ENCODE data around the gene MARK3.

Gene MARK3

GRCh38 chr14:103528587-103529382, 143.6 kb downstream of the MARK3 start, which contains the start of gene TRMT61A:
TSS of gene TRMT61A (plus strand) at chr14:103529196. CDS start at chr14:103529979, 783 bp downstream.
- Histone ChIP-seq H3K27me3 (ENCODE audit: control insufficient read depth in 5 of 5, insufficient read depth in 4 of 5, low read length in 5 of 5) (no peaks in the 10 kb centered on the region), H3K4me3 (ENCODE audit: low read depth in 1 of 5, low read length in 5 of 5) (peak within 1 kb of the TSS; percentile 85 to 96 (median 93)), H3K9ac (ENCODE audit: low read length in 5 of 5) (peak within 1 kb of the TSS in 4 of 5 donors; percentile 81 to 96 (median 90)), H3K9me3 (ENCODE audit: control insufficient read depth in 5 of 5, low read length in 5 of 5) (no peaks in the 10 kb centered on the region), H3K27ac (ENCODE audit: low read depth, low read length) (peak within 1 kb of the TSS; percentile 92), H3K4me1 (ENCODE audit: control insufficient read depth in 5 of 5, insufficient read depth in 5 of 5, low read length in 5 of 5) (peaks cover 8 to 58% (median 44%) of the 10 kb centered on the region in 5 donors), H3K36me3 (ENCODE audit: control insufficient read depth in 5 of 5, insufficient read depth in 5 of 5, low read length in 5 of 5) (peaks cover 0 to 18% (median 11%) of the 10 kb centered on the region in 5 donors)

- no peaks in the 10 kb centered on the region for H3K9me3 ChIP-seq (ENCODE audit: control insufficient read depth in 5 of 5, low read length in 5 of 5)
- peaks cover 8 to 55% (median 45%) of the 10 kb centered on the region in 5 donors for H3K4me1 ChIP-seq (ENCODE audit: control insufficient read depth in 5 of 5, insufficient read depth in 5 of 5, low read length in 5 of 5)
These were observed 144.5 kb downstream of the MARK3 start for GRCh38 chr14:103529383-103530365.

GRCh38 chr14:103530390-103530789, 145.2 kb downstream of the MARK3 start:
- H3K9ac ChIP-seq (ENCODE audit: low read length in 5 of 5) = no peak overlapping the region
- peaks cover 8 to 59% (median 49%) of the 10 kb centered on the region in 5 donors for H3K4me1 ChIP-seq (ENCODE audit: control insufficient read depth in 5 of 5, insufficient read depth in 5 of 5, low read length in 5 of 5)
- H3K36me3 ChIP-seq (ENCODE audit: control insufficient read depth in 5 of 5, insufficient read depth in 5 of 5, low read length in 5 of 5) = peaks cover 0 to 34% (median 21%) of the 10 kb centered on the region in 5 donors
- H3K4me3 ChIP-seq (ENCODE audit: low read depth in 1 of 5, low read length in 5 of 5) = peak overlapping the region in 1 of 5 donors; percentile 22
- H3K27me3 ChIP-seq (ENCODE audit: control insufficient read depth in 5 of 5, insufficient read depth in 4 of 5, low read length in 5 of 5) = no peaks in the 10 kb centered on the region
- H3K9me3 ChIP-seq (ENCODE audit: control insufficient read depth in 5 of 5, low read length in 5 of 5) = no peaks in the 10 kb centered on the region
- no peak overlapping the region for H3K27ac ChIP-seq (ENCODE audit: low read depth, low read length)

More at GRCh38 chr14:103529383-103530365, 144.5 kb downstream of the MARK3 start:
- Histone ChIP-seq H3K4me3 (ENCODE audit: low read depth in 1 of 5, low read length in 5 of 5) (peak overlapping the region; percentile 85 to 96 (median 93)), H3K36me3 (ENCODE audit: control insufficient read depth in 5 of 5, insufficient read depth in 5 of 5, low read length in 5 of 5) (peaks cover 0 to 27% (median 17%) of the 10 kb centered on the region in 5 donors), H3K9ac (ENCODE audit: low read length in 5 of 5) (peak overlapping the region in 4 of 5 donors; percentile 81 to 96 (median 90)), H3K27me3 (ENCODE audit: control insufficient read depth in 5 of 5, insufficient read depth in 4 of 5, low read length in 5 of 5) (no peaks in the 10 kb centered on the region), H3K27ac (ENCODE audit: low read depth, low read length) (peak overlapping the region; percentile 92)

- peaks cover 0 to 38% (median 24%) of the 10 kb centered on the region in 5 donors for H3K36me3 ChIP-seq (ENCODE audit: control insufficient read depth in 5 of 5, insufficient read depth in 5 of 5, low read length in 5 of 5)
- no peak overlapping the region for H3K27ac ChIP-seq (ENCODE audit: low read depth, low read length)
- peaks cover 8 to 59% (median 49%) of the 10 kb centered on the region in 5 donors for H3K4me1 ChIP-seq (ENCODE audit: control insufficient read depth in 5 of 5, insufficient read depth in 5 of 5, low read length in 5 of 5)
- H3K27me3 ChIP-seq (ENCODE audit: control insufficient read depth in 5 of 5, insufficient read depth in 4 of 5, low read length in 5 of 5) = no peaks in the 10 kb centered on the region
- no peaks in the 10 kb centered on the region for H3K9me3 ChIP-seq (ENCODE audit: control insufficient read depth in 5 of 5, low read length in 5 of 5)
- no peak overlapping the region for H3K4me3 ChIP-seq (ENCODE audit: low read depth in 1 of 5, low read length in 5 of 5)
- H3K9ac ChIP-seq (ENCODE audit: low read length in 5 of 5) = no peak overlapping the region
These were observed 145.6 kb downstream of the MARK3 start for GRCh38 chr14:103530831-103531230.

- Histone ChIP-seq H3K9me3 (ENCODE audit: control insufficient read depth in 5 of 5, low read length in 5 of 5) (no peaks in the 10 kb centered on the region), H3K4me3 (ENCODE audit: low read depth in 1 of 5, low read length in 5 of 5) (no peak overlapping the region), H3K27ac (ENCODE audit: low read depth, low read length) (no peak overlapping the region), H3K9ac (ENCODE audit: low read length in 5 of 5) (no peak overlapping the region), H3K36me3 (ENCODE audit: control insufficient read depth in 5 of 5, insufficient read depth in 5 of 5, low read length in 5 of 5) (peaks cover 0 to 42% (median 25%) of the 10 kb centered on the region in 5 donors), H3K27me3 (ENCODE audit: control insufficient read depth in 5 of 5, insufficient read depth in 4 of 5, low read length in 5 of 5) (no peaks in the 10 kb centered on the region), H3K4me1 (ENCODE audit: control insufficient read depth in 5 of 5, insufficient read depth in 5 of 5, low read length in 5 of 5) (peaks cover 8 to 54% (median 43%) of the 10 kb centered on the region in 5 donors)
These were observed 146.4 kb downstream of the MARK3 start for GRCh38 chr14:103531421-103532215.

- Histone ChIP-seq H3K4me3 (ENCODE audit: low read depth in 1 of 5, low read length in 5 of 5) (no peak overlapping the region), H3K27ac (ENCODE audit: low read depth, low read length) (no peak overlapping the region), H3K27me3 (ENCODE audit: control insufficient read depth in 5 of 5, insufficient read depth in 4 of 5, low read length in 5 of 5) (no peaks in the 10 kb centered on the region), H3K9ac (ENCODE audit: low read length in 5 of 5) (no peak overlapping the region), H3K36me3 (ENCODE audit: control insufficient read depth in 5 of 5, insufficient read depth in 5 of 5, low read length in 5 of 5) (peaks cover 0 to 42% (median 25%) of the 10 kb centered on the region in 5 donors), H3K4me1 (ENCODE audit: control insufficient read depth in 5 of 5, insufficient read depth in 5 of 5, low read length in 5 of 5) (peaks cover 8 to 47% (median 38%) of the 10 kb centered on the region in 5 donors), H3K9me3 (ENCODE audit: control insufficient read depth in 5 of 5, low read length in 5 of 5) (no peaks in the 10 kb centered on the region)
These were observed 147.3 kb downstream of the MARK3 start for GRCh38 chr14:103532216-103533136.

- no peak overlapping the region for H3K4me3 ChIP-seq (ENCODE audit: low read depth in 1 of 5, low read length in 5 of 5)
- no peak overlapping the region for H3K27ac ChIP-seq (ENCODE audit: low read depth, low read length)
- H3K4me1 ChIP-seq (ENCODE audit: control insufficient read depth in 5 of 5, insufficient read depth in 5 of 5, low read length in 5 of 5) = peaks cover 5 to 41% (median 32%) of the 10 kb centered on the region in 5 donors
These were observed 148.2 kb downstream of the MARK3 start for GRCh38 chr14:103533137-103533998.

GRCh38 chr14:103533999-103534575, 148.9 kb downstream of the MARK3 start:
- H3K27ac ChIP-seq (ENCODE audit: low read depth, low read length) = no peak overlapping the region
- H3K4me3 ChIP-seq (ENCODE audit: low read depth in 1 of 5, low read length in 5 of 5) = no peak overlapping the region
- H3K9ac ChIP-seq (ENCODE audit: low read length in 5 of 5) = no peak overlapping the region
- H3K27me3 ChIP-seq (ENCODE audit: control insufficient read depth in 5 of 5, insufficient read depth in 4 of 5, low read length in 5 of 5) = peaks cover 0 to under 1% (median 0%) of the 10 kb centered on the region in 5 donors
- peaks cover 4 to 43% (median 34%) of the 10 kb centered on the region in 5 donors for H3K4me1 ChIP-seq (ENCODE audit: control insufficient read depth in 5 of 5, insufficient read depth in 5 of 5, low read length in 5 of 5)
- no peaks in the 10 kb centered on the region for H3K9me3 ChIP-seq (ENCODE audit: control insufficient read depth in 5 of 5, low read length in 5 of 5)
- peaks cover 0 to 42% (median 25%) of the 10 kb centered on the region in 5 donors for H3K36me3 ChIP-seq (ENCODE audit: control insufficient read depth in 5 of 5, insufficient read depth in 5 of 5, low read length in 5 of 5)

More at GRCh38 chr14:103533137-103533998, 148.2 kb downstream of the MARK3 start:
- H3K36me3 ChIP-seq (ENCODE audit: control insufficient read depth in 5 of 5, insufficient read depth in 5 of 5, low read length in 5 of 5) = peaks cover 0 to 42% (median 25%) of the 10 kb centered on the region in 5 donors
- no peaks in the 10 kb centered on the region for H3K27me3 ChIP-seq (ENCODE audit: control insufficient read depth in 5 of 5, insufficient read depth in 4 of 5, low read length in 5 of 5)
- no peaks in the 10 kb centered on the region for H3K9me3 ChIP-seq (ENCODE audit: control insufficient read depth in 5 of 5, low read length in 5 of 5)
- H3K9ac ChIP-seq (ENCODE audit: low read length in 5 of 5) = no peak overlapping the region
